ENCODE results near the gene KLHL6.
"Not testable (repeated sequence)": the region's sequence is repeated elsewhere in the genome, so short reads cannot be mapped to it uniquely, and the experiment has no call there.

The KLHL6 gene

DNA sequence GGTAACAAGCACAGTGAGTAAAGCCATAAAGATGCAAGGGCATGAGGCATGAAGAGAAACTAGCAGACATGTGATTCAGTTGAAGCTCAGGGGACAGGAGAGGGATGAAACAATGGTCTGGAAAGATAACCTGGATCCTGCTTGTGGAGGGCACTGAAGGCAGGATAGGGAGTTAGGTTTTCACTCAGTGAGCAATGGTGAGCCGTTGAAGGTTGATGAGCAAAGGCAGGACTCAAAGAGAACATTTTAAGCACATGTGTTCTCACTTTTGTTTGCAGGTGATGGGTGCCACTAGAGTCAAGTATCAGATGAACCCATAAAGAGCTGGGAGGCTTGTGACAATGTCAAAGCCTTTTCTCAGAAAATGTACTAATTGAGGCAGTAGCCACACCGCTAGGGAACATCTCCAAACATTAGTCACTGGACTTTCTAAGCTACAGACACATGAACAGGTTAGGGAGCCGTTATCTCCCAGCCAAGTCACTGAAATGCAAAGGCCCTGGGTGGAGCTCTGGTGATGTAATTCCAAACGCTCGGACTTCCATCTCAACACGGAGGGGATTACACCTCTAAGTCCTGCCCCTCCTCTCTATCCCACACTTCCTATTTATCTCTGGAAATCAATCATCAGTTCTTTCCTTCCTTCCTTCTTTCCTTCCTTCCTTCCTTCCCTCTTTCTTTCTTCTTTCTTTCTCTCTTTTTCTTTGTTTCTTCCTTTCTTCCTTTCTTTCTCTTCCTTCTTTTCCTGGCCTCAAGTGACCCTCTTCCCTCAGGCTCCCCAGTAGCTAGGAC, 22.7 kb downstream of the KLHL6 start:
- DNase-seq (ENCODE audit: low read depth), result no peak

DNA sequence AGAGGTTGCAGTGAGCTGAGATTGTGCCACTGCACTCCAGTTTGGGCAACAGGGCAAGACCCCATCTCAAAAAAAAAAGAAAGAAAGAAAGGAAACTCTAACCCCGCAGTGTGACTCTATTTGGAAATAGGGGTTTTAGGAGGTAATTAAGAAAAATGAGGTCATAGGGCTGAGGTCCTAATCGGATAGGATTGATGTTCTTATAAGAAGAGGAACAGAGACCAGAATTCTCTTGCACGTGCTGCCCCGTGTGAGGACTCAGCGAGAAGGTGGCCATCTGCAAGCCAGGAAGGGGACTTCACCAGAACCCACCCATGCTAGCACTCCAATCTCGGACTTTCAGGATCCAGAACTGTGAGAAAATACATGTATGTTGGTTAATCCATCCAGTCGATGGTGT, 25.8 kb downstream of the KLHL6 start:
- no peak for DNase-seq (ENCODE audit: low read depth)

DNA sequence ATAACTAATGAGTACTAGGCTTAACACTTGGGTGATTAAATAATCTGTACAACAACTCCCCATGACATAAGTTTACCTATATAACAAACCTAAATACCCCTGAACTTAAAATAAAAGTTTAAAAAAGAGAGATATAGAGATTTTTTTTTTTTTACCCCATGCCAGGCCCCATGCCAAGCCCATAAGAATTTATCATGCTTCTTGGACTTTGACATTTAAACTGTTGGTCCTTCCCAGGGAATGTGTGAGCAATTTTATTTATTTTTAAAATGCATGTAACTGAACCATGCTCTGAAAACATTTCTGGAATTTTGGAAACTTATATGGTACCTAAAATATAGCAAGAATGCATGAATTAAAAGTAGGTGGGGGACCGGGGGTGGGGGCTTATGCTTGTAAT, 26.3 kb downstream of the KLHL6 start:
- DNase-seq (ENCODE audit: low read depth), result no peak

DNA sequence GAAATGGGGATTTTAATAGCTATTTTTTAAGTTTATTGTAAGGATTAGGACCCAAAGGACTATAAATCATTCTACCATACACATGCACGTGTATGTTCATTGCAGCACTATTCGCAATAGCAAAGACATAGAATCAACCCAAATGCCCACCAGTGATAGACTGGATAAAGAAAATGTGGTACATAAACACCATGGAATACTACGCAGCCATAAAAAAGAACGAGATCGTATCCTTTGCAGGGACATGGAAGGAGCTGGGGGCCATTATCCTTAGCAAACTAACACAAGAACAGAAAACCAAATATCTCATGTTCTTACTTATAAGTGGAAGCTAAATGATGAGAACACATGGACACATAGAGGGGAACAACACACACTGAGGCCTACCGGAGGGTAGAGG, 26.7 kb downstream of the KLHL6 start:
- not testable (repeated sequence) for DNase-seq (ENCODE audit: low read depth)

DNA sequence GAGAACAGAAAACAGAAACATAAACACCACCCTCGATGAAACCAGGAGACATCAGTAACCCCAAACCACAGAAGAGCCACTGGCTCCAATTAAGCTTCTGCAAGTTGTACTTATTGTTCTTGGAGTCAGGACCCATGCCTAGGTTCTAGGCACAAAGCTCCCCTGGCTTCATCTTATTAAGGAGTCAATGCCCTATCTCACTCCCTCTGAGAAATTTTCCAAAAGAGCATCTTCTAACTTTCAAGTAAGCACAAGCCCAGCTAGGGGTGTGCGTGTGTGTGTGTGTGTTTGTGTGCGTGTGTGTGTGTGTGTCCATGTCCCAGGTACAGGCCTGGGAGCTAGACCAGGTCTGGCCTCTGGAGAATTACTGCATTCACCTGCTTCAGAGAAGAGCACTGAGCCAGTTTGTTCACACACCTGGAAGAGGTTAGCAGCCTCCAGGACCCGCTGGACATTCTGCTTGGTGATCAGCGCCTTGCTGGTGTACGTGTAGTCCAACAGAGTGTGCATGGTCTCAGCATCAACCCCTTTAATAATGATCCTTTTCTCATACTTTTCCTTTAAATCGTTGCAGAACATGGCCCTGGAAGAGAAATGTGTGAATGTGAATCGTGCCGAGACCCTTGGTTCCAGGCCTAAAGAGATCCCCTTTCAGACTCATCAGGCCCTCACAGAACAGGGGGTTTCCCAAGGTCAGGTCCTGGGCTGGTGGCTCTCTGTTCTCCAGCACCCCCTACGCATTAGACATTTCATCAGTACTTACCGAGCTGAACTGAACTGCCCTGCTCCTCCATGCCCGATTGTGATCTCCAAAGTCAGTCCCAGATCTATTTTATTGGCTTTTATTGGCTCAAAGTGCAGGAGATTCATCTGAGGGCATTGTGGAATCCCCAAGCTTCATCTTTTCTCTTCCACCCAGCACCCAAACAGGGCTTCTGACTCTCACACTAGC, 27.8 kb downstream of the KLHL6 start:
- DNase-seq (ENCODE audit: low read depth), result no peak

DNA sequence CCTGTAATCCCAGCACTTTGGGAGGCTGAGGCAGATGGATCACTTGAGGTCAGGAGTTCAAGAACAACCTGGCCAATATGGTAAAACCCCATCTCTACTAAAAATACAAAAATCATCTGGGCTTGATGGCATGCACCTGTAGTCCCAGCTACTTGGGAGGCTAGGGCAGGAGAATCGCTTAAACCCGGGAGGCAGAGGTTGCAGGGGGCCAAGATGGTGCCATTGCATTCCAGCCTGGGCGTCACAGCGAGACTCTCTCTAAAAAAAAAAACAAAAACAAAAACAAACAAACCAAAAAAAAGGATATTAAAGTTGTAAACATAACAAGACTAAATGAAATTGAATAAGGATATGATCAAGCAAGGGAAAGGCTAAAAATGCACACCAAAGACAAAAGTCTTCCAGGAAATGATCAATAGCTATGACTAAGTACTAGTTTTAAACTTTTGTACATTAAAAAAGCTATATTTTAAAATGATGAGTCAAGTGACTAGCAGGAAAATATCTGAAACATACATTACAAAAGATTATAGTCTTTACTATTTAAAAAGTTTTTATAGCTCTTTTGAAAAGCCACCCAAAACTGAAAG, 28.6 kb downstream of the KLHL6 start:
- DNase-seq (ENCODE audit: low read depth), result no peak

DNA sequence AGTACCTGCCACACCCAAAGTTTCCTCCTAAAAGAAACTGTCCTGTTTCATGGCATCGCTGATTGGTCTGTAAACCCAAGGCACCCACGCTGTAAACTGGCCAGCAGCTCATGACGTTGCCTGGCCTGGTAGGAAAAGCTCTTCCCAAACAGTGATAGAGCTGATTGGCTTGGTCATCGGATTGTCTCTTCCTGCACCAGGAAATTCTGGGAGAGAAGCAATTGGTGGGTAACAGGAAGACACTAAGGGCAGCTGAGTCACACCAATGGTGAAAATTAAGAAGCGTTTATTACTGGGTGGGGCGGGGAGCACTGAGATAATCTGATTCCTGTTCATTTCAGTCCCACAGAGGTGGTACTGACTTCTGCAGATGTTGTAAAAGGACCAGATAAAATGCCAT, 31.0 kb downstream of the KLHL6 start:
- no peak for DNase-seq (ENCODE audit: low read depth)

DNA sequence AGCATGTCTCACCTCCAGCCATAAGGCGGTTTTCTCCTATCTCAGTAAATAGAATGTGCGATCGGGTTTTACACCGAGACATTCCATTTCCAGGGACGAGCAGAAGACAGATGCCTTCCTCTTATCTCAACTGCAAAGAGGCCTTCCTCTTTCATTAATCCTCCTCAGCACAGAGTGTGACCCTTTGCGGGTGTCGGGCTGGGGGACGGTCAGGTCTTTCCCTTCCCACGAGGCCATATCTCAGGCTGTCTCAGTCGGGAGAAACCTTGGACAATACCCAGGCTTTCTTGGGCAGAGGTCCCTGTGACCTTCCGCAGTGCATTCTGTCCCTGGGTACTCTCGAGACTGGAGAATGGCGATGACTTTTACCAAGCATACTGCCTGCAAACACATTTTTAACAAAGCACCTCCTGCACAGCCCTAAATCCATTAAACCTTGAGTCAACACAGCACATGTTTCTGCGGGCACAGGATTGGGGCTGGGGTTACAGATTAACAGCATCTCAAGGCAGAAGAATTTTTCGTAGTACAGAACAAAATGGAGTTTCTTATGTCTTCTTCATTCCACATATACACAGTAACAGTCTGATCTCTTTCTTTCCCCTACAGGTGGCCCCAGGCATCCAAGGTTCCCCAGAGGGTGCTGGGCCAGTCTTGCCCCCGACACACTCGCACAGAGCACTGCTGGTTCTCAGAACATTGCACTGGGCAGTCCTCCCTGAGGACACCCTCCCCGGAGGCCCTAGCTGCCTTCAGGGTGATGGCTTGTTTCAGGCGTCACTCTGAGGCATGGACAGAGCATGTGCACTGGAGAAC, 34.6 kb downstream of the KLHL6 start:
- DNase-seq (ENCODE audit: low read depth), result not testable (repeated sequence)

DNA sequence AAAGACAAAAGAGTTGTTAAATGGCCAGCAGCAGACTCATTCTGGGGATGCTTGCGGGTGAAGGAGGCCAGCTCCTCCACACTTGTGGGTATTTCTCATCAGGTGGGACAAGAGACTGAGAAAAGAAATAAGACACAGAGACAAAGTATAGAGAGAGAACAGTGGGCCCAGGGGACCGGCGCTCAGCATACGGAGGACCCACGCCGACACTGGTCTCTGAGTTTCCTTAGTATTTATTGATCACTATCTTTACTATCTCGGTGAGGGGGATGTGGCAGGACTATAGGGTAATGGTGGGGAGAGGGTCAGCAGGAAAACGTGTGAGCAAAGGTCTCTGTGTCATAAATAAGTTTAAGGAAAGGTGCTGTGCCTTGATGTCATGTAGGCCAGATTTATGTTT, 35.2 kb downstream of the KLHL6 start:
- not testable (repeated sequence) for DNase-seq (ENCODE audit: low read depth)

DNA sequence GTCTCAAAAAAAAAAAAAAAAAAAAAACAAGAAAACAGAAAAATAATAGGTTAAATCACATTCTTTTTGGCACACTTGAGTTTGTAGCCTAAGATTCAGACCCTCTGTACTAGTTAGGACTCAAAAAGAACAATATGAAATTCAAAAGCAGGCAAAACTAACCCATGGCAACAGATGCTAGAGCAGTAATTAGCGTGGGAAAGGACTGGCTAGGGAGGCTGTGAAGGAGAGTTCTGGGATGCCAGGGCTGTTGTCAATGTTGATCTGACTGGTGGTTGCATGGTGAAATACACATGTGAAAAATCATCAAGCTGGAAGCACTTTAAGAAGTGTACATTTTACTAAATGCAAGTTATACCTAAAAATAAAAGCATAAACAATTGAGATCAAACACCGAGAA, 35.6 kb downstream of the KLHL6 start:
- no peak for DNase-seq (ENCODE audit: low read depth)

DNA sequence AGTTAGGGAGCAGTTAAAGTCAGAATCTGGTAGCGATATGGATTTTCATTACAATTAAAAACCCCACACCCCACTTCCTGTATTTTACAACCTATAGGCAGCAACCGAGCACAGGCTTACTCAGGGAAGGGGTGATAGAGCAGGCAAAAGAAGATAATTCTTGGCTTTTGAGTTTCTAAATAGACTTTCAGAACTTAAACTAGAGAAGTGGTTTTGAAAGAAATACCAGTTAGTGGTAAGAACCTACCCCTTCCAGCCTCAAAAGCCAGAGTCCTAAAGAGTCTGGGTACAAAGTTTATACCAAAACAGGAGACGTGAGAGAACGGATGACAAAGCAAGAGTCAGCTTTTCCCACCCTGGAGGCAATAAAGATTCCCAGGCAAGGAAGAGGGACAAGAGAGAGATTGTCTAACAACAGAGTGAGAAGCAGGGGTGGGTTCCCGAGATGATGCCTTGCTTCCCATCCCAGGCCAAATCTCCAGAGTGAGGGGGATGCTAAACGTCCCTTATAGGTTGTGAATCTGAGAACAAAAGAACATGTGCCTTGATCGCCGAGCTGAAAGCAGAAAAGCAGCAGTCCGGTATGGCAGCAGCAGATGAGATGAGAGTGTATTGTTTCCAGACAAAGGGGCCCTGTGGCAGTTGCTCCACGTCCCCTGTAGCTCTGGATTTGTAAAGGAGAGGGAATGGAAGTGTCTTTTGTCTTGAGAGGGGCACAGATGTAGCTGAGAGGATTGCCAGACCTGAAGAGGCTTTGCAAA, 36.8 kb downstream of the KLHL6 start:
- no peak for DNase-seq (ENCODE audit: low read depth)

DNA sequence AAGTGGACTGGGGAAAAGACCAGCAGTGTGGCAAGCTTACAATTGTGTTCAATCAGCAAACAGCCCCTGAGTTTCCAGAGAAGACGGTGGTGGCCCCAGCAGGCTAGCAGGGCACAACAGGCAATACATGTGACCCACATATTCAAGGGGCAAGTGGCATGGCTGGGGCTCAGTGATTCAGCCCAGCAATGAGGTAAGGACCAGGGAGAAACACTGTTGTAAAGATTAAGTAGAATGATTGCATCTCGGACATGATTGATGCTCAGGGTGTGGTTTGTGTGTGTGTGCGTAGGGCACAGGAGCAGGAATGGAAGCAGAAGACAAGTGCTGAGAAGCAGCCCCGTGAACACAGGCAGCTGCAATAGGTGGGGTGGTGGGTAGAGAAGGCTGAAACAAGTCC, 37.9 kb downstream of the KLHL6 start:
- DNase-seq (ENCODE audit: low read depth), result no peak

DNA sequence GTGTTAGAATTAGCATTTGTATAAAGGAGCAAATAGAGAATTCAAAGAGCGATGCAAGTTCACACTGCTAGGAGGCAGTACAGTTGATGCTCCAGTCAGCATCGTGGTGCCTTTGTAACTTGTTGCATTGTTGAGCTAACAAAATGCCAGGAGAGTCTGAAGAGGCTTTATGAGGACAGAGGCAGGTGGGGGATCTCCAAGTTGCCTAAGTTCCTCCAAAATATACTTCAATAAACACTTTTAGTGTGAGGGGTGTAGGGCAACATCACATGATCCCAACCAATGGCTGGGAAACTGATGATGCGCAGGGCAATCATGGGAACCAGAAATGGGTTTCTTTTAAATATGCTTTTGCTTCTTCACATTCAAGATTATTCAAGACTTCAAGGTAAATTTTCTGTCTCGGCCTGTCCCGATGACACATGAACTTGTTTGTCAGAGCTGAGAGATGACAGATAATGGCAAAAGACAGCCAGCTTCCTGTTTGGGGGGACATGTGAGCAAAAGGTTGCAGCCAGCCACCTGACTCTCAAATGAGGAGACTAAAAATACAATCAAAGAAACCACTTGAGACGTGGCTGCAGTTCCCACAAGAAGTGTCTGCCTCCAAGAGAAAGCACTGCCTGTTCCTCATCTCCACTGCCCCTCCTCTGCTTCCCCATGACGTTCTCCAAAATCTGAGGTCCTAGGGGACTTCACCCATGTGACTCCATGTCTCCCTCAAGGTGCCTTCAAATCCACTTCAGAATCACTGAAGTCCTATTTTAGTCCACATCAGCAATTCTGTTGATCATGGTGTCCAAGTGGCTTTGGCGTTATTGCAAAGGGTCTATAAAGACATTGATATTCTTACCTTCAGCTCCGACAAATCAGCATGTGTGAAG, 39.3 kb downstream of the KLHL6 start:
- peak; percentile 17 for DNase-seq (ENCODE audit: low read depth)

DNA sequence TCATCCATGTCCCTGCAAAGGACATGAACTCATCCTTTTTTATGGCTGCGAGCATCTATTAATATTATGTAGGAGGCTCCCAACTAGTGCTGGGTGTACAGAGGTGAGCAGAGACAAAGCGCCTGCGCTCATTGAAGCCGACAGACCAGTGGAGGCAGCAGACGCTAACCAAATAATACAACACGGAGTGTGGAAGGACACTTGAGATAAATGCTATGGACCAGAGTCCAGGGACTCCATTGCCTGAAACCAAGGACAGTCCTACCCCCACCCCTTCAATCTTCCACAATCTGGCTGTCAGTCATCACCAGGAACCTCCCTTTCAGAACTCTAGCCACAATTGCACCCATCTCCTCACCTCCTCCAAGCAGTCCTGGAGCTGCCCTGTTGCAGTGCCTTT, 41.5 kb downstream of the KLHL6 start:
- no peak for DNase-seq (ENCODE audit: low read depth)

DNA sequence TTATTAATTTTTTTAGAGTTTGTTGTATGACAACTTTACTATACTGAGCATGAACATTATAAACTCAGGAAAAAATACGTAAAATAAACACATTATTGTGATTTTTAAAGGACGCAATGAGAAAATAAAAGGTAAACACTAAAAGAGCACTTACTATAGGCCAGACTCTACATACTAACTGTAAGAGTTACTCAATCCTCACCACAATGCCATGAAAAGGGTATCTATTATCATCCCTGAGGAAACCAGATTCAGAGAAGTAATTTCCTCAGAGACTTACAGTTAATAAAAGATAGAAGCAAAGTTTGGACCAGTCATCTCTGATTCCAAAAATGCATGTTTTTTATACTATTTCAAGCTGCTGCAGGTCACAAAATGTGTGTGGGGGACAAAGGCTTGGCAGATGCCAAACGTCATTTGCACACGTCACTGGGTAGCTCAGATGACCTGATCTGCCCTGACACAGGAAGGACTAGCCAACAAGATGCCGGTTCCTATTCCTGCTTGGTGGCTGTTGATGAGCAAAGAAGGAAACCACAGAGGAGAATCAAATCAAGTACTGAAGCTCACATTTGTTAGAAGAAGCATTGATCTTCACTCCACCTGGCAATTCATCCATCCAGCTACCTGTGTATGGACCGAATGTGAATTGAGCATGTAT, 42.3 kb downstream of the KLHL6 start:
- peak; percentile 15 for DNase-seq (ENCODE audit: low read depth)

DNA sequence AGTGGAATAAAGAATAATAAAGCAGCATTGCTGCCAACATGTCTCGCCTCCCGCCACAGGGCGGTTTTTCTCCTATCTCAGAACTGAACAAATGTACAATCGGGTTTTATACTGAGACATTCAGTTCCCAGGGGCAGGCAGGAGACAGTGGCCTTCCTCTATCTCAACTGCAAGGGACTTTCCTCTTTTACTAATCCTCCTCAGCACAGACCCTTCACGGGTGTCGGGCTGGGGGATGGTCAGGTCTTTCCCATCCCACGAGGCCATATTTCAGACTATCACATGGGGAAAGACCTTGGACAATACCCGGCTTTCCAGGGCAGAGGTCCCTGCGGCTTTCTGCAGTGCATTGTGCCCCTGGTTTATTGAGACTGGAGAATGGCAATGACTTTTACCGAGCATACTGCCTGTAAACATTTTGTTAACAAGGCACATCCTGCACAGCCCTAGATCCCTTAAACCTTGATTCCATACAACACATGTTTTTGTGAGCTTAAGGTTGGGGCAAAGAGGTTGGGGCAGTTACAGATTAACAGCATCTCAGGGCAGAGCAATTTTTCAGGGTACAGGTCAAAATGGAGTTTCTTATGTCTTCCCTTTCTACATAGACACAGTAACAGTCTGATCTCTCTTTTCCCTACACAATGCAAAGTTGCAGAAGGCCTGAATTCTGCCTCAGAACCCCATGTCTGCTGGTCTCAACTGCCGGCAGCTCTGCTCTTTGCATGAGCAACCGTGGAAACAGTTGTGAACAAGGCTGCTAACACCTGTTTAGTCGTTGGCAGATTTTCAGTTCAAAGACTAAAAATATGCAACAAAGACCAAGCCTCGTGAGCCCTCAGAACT, 44.0 kb downstream of the KLHL6 start:
- not testable (repeated sequence) for DNase-seq (ENCODE audit: low read depth)

DNA sequence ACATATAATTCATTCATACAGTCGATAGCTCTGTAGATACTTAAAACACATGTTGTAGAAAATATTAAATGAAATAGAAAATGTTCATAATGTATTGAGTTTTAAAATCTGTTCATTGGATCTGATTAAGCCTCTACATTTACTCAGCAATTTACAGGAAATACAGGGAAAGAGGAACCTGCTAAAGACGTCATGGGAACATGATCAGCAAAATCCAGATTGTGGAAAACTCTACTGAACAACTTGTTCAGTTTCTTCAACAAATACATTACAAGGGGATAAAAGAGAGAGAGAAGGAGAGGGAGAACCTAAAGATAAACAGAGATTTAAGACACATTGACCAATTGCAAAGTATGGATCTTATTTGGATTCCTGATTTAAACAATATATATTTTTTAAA, 46.7 kb downstream of the KLHL6 start:
- DNase-seq (ENCODE audit: low read depth), result no peak

DNA sequence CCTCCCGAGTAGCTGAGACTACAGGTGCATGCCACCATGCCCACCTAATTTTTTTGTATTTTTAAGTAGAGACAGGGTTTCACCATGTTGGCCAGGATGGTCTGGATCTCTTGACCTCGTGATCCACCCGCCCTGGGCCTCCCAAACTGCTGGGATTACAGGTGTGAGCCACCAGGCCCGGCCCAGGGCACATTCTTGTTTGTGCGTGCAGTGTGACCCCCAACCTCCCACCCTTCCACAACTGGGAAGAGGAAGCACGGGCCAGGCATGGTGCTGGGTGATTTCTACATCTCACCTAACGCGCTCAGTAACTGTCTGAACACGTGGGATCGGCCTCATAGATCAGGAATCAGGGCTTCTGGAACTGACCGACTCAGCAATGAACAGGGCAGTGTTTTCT, 48.0 kb downstream of the KLHL6 start:
- no peak for DNase-seq (ENCODE audit: low read depth)

Measured in stimulated activated CD8-positive, alpha-beta memory T cell treated with anti-CD3 and anti-CD28 coated beads, Interleukin-4, amount 100 ng/mL, for 24 hours (primary cell).